Kidney glomerular epithelial cell (primary cell): ENCODE measurements around the gene LCE1E.

Experiments
- DNase-seq: peaks from one replicate; lab custom pipeline; 2025; lab: John Stamatoyannopoulos, UW

LCE1E gene

DNA sequence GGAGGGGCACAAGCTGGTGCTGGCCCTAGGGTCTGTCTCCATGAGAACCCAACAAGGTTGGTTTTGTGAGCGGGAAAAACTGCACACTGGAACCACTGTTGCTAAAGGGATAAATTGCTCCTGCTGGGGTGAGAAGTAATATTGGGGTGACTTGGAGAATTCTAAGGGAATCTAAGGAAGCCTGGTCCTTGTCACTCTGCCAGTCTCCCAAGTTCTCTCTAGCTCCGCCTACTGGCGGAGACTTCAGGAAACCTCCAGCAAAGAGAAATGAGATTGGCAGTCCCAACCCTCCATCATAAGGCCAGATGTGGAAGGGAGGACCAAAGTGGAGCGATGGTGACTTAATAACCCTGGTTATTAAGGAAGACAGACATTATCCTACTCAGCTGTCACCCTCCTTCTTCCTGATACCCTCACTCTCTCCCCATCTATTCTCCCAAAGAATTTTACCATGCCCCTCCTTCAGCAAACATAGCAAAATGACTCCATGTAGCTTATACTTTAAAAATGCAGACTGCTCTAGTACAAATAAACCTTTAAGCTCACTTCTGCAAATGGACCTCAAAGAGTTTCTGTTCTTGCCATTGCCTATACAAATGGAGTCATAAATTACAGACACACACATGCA is 8.4 kb upstream of the LCE1E start:
- no peak for DNase-seq

DNA sequence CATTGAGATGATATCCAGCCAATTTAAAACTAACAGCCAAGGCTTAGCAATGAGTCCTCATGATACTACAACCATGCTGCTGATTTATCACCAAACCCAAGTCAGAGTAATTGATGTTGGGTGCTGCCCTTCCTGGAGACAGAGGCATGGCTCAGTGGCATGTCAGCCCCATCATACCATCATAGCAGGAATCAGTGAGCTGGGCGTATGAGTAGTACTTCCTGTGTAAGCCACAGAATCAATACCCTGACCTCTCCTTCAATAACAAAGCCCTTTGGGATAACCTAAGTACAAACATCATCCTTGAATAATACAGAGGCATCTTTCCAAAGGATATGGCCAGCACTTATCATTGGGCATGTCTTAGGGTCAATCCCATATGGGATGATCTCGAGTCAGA is 3.0 kb upstream of the LCE1E start:
- no peak for DNase-seq

DNA sequence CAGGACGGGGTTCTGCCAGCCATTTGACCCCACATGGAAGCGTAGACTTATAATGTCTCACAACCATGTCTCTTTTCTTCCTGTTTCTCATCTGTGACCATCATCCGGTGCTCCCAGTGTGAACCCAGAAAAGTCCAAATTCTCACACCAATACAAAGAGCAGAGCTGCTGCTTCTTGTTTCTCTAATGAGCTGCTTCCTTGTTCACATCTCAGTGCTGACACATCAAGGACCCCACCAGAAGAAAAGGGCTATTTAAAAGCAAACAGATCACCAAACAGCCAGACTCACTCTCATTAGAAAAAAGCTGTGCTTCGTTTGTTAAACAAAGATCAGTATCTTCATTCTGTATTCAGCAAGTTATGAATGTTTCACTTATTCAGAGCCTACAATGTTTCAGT is 9.6 kb downstream of the LCE1E start:
- no peak for DNase-seq

DNA sequence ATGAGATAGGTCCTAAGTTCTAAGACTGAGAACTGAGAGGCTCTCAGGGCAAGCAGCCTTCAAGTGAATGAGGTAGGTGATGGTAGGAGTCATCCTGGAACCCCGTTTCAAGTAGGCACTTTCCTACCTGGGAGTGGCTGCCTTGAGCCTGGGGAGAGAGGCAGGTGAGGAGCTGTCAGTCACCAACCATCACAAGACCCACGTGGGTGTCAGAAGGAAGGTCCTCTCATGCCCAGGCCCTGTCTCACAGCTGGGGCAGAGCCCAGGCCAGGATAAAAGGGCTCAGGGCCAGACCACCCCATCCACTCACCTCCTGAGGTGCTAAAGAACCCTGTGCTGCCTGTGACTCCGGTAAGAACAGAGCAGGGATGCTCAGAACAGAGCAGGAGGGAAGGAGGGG is 10.4 kb downstream of the LCE1E start, which contains the start of gene LCE1D:
Gene LCE1D, plus strand, starts transcription at position 301 of the 400 bp plus-strand sequence. CDS start 1,074 bp downstream, outside the sequence.
- no peak for DNase-seq

DNA sequence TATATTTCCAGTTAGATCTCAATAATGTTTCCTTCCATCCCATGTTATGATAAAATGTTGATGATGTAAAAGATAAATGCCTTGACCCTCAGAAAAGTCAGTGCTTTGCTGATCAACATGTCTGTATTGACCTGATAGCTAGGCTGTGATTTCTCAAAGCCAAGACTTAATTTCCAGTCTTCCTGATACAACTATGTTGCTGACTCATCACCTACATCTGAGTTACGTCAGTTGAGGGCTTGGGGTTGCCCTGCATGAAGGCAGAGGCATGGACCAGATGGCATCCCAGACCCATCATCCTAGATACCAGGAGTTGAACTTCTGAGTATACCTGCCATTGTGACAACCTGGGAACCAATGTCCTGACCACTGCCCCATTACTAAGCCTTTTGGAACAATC is 15.3 kb downstream of the LCE1E start:
- no peak for DNase-seq

DNA sequence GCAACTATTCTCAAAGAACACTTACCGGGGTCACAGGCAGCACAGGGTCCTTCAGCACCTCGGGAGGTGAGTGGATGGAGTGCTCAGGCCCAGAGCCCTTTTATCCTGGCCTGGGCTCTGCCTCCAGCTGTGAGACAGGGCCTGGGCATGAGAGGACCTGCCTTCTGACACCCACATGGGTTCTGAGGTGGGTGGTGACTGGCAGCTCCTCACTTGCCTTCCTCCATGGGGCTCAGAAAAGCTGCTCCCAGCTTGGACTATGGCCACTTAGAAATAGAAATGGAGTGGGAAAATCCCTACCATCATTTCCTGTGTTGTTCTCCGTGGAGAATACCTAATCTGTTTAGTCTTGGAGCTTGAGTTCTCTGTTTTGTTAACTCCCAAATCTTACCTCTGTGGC is 20.5 kb downstream of the LCE1E start, which contains the start of gene LCE1C:
Gene LCE1C, minus strand, starts transcription at position 76 of the 400 bp plus-strand sequence. CDS start 1,173 bp downstream, outside the sequence.
- no peak for DNase-seq

DNA sequence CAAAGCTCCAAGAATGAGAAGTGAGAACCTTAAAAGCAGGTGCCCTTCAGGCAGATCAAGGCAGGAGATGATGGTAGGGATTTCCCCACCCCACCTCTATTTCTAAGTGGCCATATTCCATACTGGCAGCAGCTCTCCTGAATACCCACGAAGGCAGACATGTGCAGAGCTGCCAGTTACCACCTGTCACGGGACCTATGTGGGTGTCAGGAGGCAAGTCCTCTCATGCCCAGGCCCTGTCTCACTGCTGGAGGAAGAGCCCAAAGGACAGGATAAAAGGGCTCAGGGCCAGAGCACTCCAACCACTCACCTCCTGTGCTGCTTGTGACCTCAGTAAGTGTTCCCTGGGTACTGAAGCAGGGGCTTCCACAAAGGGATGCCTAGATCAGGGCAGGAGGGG is 25.0 kb downstream of the LCE1E start:
- DNase-seq: no peak

DNA sequence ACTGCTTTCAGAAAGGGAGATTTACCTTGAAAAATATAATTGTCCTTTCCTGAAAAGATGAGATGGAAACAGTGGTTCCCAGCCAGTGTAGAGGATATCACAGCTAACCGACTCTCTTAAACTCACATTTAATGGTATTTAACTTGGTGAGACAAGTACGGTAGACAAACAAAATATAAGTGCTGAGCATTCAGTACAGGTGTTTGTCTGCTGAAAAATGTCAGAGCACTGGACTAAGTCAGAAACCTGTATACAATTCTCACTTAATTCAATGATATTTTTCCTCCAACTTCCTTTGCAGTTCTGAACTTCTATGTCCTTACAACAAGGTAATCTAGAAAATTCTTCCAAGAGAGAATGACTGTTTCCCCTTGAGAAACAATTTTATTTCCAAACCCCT is 25.6 kb downstream of the LCE1E start, which contains the start of gene LCE1B:
Gene LCE1B, plus strand, starts transcription at position 301 of the 400 bp plus-strand sequence. CDS start 476 bp downstream, outside the sequence.
- no peak for DNase-seq

DNA sequence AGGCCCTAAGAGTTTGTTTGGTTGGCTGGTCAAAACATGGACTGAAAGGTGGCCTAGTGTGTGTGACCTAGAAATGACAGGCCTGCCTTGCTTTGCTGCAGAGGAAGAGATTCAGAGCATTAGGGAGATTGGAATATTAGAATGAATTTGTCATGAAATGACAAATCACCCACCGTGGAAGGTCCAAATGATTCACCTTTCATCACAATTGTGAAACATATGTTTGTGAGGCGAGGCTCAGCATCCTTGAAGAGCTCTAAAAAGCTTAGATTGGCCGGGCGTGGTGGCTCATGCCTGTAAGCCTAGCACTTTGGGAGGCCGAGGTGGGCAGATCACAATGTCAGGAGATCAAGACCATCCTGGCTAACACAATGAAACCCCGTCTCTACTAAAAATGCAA is 31.3 kb downstream of the LCE1E start:
- no peak for DNase-seq

DNA sequence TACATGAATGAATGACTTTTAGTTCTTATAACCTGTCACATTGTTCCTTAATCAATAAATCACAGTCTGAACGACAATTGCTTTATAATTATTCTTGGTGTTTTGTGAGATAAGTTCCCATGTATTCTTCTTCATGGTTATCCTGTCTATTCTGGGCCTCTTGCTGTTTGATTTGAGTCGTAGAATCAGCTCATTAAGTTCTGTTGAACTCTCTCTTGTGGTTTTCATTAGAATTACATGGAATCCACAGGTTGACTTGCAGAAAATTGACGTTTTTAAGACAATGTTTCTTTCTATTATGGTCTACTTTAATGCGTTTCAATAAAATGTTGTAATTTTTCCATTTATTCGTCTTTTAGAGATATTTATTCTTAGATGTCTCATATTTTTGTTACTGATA is 37.2 kb downstream of the LCE1E start:
- DNase-seq: no peak

DNA sequence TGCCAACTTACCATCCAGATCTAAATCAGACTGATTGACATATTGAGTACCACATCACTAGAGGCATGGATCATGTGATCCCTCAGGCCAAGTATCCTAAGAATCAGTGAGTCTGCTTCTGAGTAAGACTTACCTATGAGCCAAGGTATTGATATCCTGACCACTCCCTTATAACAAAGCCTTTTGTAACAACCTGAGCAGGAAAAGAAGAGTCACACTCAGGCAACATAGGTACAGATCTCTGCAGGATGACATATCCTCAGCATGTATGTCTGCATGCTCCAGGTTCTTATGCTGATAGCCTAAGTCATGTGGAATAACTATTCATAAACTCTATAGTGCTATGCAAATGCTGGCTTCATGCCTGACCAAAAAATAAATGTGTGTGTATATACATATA is 38.9 kb downstream of the LCE1E start:
- no peak for DNase-seq

DNA sequence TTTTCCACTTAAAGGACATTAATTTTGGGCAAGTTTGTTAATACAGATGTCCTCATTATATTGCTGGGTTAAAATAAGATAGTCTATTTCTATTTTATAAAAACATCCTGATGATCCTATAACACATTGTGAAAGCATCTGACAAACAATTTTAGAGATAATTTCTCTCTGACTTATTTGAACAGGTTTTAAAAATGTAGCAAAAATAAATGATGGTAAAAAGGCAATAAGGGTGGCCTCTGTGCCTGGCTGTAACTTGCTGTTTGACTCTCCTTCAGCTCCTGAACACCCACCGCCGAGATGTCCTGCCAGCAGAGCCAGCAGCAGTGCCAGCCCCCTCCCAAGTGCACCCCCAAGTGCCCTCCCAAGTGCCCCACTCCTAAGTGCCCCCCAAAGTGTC is 41.1 kb downstream of the LCE1E start, which contains the start of gene LCE1A:
Gene LCE1A, plus strand, starts transcription at position 301 of the 400 bp plus-strand sequence. Its CDS starts 0 bp downstream, at position 301.
- no peak for DNase-seq

DNA sequence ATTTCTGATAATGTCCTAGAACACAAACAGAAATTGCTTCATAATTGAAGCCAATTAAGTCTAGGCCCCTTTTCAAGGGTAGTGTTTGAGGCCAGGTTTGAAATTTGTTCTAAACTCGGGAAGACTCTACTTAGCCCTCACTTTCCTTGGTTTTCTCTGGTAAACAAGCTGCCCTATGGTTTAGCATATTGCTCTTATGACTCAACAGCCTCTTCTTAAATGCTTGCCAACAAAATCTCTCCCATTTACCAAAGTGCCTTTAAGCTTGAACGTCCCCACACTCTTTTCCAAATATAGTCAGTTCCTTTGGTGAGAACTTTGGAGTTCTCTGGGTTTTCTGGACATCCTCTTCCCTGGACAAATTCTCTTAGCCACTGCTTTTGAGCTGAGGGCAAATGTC is 50.8 kb downstream of the LCE1E start:
- no peak for DNase-seq
